ENCODE data around the gene SPINK14. TPM values are rescaled to one million over a fixed set of nuclear protein-coding genes. Genes with fewer than 3 reads are reported as not detected.

The SPINK14 gene
- total RNA-seq, 4 donors from 2014 or later: not detected

DNA sequence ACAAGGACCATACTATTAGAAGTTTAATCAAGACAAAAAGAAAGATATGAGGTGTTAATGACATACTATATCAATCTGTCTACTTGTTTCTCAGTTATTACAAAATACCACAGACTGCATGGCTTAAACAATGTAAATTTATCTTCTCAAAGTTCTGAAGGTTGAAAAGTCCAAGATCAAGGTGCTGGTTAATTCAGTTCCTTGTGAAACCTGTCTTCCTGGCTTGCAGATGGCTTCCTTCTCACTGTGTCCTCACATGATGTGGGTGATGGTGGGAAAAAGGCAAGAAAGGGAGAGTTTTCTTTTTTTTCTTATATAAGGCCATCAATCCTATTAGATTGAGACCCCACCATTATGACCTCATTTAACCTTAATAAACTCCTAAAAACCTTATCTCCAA lies 15.6 kb upstream of the SPINK14 start:
- TF ChIP-seq EP300 (IDR thresholded peaks at IDR 0.05) (no peak), POLR2A (IDR thresholded peaks at IDR 0.05) (no peak)
- TF ChIP-seq, protein P1, sequence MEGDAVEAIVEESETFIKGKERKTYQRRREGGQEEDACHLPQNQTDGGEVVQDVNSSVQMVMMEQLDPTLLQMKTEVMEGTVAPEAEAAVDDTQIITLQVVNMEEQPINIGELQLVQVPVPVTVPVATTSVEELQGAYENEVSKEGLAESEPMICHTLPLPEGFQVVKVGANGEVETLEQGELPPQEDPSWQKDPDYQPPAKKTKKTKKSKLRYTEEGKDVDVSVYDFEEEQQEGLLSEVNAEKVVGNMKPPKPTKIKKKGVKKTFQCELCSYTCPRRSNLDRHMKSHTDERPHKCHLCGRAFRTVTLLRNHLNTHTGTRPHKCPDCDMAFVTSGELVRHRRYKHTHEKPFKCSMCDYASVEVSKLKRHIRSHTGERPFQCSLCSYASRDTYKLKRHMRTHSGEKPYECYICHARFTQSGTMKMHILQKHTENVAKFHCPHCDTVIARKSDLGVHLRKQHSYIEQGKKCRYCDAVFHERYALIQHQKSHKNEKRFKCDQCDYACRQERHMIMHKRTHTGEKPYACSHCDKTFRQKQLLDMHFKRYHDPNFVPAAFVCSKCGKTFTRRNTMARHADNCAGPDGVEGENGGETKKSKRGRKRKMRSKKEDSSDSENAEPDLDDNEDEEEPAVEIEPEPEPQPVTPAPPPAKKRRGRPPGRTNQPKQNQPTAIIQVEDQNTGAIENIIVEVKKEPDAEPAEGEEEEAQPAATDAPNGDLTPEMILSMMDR (IDR thresholded peaks at IDR 0.05): no peak
- no peaks in the 10 kb centered on the region for H3K27me3 ChIP-seq
- H3K9me3 ChIP-seq: no peaks in the 10 kb centered on the region
- DNase-seq (ENCODE audit: low spot score in 2 of 2): no peak
- no peak overlapping the region for H3K27ac ChIP-seq
- no peak overlapping the region for H3K4me3 ChIP-seq
- no peaks in the 10 kb centered on the region for H3K36me3 ChIP-seq
- H3K4me1 ChIP-seq: no peaks in the 10 kb centered on the region

DNA sequence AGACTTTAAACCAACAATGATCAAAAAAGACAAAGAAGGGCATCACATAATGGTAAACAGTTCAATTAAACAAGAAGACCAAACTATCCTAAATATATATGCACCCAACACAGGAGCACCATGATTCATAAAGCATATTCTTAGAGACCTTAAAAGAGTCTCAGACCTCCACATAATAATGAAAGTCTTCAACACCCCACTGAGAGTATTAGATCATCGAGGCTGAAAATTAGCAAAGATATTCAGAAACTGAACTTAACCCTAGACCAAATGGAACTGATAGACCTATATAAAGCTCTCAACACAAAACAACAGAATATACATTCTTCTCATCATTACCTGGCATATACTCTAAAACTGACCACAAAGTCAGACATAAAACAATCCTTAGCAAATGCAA lies 11.7 kb upstream of the SPINK14 start:
- no peaks in the 10 kb centered on the region for H3K27me3 ChIP-seq
- H3K27ac ChIP-seq: no peak overlapping the region
- 87 to 88% methylated on average over 1 of the region's 1 CpG for WGBS, 2 donors
- TF ChIP-seq EP300 (IDR thresholded peaks at IDR 0.05) (no peak), POLR2A (IDR thresholded peaks at IDR 0.05) (no peak)
- TF ChIP-seq, protein P1 (IDR thresholded peaks at IDR 0.05): no peak
- no peaks in the 10 kb centered on the region for H3K36me3 ChIP-seq
- DNase-seq (ENCODE audit: low spot score in 2 of 2): no peak
- no peak overlapping the region for H3K4me3 ChIP-seq
- H3K9me3 ChIP-seq: no peaks in the 10 kb centered on the region
- no peaks in the 10 kb centered on the region for H3K4me1 ChIP-seq

DNA sequence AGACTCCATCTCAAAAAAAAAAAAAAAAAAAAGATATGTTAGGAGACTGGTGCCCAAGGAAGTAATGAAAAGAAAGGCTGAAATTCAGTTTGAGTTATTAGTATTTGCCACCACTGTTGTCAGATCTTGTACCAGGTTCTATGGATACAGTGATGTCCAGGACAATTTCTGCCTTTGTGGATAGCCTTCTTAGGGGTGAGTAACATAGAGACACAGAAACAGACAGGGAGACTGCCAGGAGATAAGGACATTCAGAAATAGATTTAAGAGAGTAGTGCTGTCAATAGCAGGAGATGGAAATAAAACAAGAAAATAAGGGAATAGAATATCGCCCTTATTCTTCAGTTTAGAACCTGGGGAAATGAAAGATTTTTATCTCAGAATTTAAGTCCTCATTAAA lies 6.3 kb upstream of the SPINK14 start:
- H3K9me3 ChIP-seq: no peaks in the 10 kb centered on the region
- H3K4me3 ChIP-seq: no peak overlapping the region
- 96% methylated on average over 1 of the region's 1 CpG for WGBS, 2 donors
- TF ChIP-seq POLR2A (IDR thresholded peaks at IDR 0.05) (no peak), EP300 (IDR thresholded peaks at IDR 0.05) (no peak)
- TF ChIP-seq, protein P1 (IDR thresholded peaks at IDR 0.05): no peak
- no peaks in the 10 kb centered on the region for H3K27me3 ChIP-seq
- no peaks in the 10 kb centered on the region for H3K36me3 ChIP-seq
- H3K27ac ChIP-seq: no peak overlapping the region
- no peak for DNase-seq (ENCODE audit: low spot score in 2 of 2)
- H3K4me1 ChIP-seq: no peaks in the 10 kb centered on the region

DNA sequence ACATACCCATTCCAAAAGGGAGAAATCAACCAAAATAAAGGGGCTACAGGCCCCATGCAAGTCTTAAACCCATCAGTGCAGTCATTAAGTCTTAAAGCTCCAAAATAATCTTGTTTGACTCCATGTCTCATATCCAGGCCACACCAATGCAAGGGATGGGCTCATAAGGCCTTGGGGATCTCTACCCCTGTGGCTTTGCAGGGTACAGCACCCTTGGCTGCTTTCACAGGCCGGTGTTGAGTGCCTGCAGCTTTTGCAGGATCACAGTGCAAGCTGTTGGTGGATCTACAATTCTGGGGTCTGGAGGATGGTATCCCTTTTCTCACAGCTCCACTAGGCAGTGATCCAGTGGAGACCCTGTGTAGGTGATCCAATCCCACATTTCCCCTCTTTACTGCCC lies 5.0 kb upstream of the SPINK14 start:
- no peak for DNase-seq (ENCODE audit: low spot score in 2 of 2)
- Histone ChIP-seq H3K4me1 (no peaks in the 10 kb centered on the region), H3K27me3 (no peaks in the 10 kb centered on the region), H3K27ac (no peak overlapping the region), H3K9me3 (no peaks in the 10 kb centered on the region), H3K36me3 (no peaks in the 10 kb centered on the region), H3K4me3 (no peak overlapping the region)
- TF ChIP-seq EP300 (IDR thresholded peaks at IDR 0.05): no peak
- TF ChIP-seq, protein P1 (IDR thresholded peaks at IDR 0.05): no peak
- TF ChIP-seq POLR2A (IDR thresholded peaks at IDR 0.05): no peak
- WGBS, 2 donors: 88 to 89% methylated on average over 1 of the region's 1 CpG

DNA sequence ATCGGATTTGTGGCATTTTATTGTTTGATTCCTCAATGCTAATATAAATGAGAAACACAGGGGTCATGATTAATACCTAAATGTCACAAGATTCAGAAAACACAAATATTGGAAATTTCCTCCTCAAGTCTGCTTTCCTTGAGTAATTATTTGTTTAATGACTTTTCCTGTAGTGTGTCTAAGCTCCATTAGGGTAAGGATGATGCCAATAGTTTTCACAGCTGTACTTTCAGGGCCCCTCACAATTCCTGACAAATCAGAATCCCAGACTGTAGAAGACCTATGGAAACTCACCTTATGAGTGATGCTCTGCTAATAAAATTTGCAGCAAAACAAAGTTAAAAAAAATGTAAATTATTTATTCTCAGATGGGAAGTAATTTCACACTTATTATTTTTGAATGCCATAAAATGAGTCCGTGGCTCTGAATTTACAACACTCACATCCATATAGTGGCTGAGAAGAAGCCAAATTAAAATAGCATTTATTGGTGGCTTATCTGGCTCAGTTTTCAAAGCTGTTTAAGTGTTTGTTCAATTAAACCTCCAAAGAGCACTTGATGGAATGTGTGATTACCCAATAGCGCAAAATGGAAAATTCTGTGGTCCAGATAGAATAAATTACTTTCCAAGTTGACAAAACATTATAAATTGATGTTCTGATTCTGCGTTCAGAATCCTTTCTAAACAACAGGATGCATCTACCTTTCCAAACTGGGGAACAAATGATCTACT lies 1.6 kb upstream of the SPINK14 start:
- Histone ChIP-seq H3K9me3 (no peaks in the 10 kb centered on the region), H3K27me3 (no peaks in the 10 kb centered on the region), H3K27ac (no peak overlapping the region), H3K4me1 (no peaks in the 10 kb centered on the region), H3K36me3 (no peaks in the 10 kb centered on the region), H3K4me3 (no peak overlapping the region)
- TF ChIP-seq, protein P1 (IDR thresholded peaks at IDR 0.05): no peak
- TF ChIP-seq EP300 (IDR thresholded peaks at IDR 0.05) (no peak), POLR2A (IDR thresholded peaks at IDR 0.05) (no peak)
- WGBS, 2 donors: 73 to 76% methylated on average over 4 of the region's 4 CpGs
- no peak for DNase-seq (ENCODE audit: low spot score in 2 of 2)
